G401 (cell line): ENCODE results near the gene DNAH14. TPM values are rescaled to one million over a fixed set of nuclear protein-coding genes. Genes with fewer than 3 reads are reported as not detected.
"Not testable (repeated sequence)": the region's sequence is repeated elsewhere in the genome, so short reads cannot be mapped to it uniquely, and the experiment has no call there.

Source experiments
- DNase-seq: peaks from one replicate; pipeline ENCODE4 v3.0.0-alpha.2; 2015; ENCODE audit warnings: low spot score
- in situ Hi-C: cut with HindIII; loops from 2 replicates; pipeline ENCODE4 v1.10.0; 2016; ENCODE audit warnings: low sequenced_read_pairs, mixed read lengths
- total RNA-seq: library from RNA; depleted of rRNA; stranded (reverse); fragments of >200 nt; shearing (Covaris generic); gene quantifications from 2 replicates; pipeline ENCODE4 v1.2.3, GENCODE V29; 2014

The DNAH14 gene
- total RNA-seq, 1 experiment from 2014 or later: 55.6 TPM

DNA sequence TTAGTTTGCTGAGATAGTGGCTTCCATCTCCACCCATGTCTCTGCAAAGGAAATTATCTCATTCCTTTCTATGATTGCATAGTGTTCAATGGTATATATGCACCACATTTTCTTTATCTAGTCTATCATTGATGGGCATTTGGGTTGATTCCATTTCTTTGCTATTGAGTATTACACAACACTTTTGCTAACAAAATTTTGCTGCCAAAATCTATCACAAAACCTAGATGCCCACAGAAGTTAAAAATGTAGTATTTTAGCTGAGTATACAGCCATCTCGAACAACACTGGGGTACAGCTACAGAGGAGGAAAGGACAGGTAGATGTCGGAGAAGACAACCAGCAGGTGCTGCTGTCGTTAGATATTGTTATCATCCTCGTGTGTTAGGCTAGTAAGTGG, 430.6 kb downstream of the DNAH14 start:
- no peak for DNase-seq
- in situ Hi-C loops: no loop called here

DNA sequence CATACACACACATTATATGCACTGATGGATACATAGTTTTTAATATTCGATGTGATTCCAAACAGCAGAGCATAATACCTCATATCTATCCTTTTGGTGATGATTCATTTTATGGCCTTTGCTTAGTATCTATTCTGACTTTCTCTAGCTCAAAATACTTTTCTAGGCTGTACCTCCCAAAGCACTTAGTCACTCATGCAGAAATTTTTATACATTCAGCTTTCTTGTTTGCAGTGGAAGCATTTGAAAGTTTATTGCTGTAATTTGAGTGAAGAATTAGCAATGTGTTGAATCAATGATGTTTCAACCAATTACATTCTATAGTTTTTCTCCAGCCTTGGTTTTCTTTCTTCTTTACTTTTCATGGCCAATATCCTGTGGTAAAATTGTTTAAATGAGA, 431.7 kb downstream of the DNAH14 start:
- no peak for DNase-seq
- in situ Hi-C loops: no loop called here

DNA sequence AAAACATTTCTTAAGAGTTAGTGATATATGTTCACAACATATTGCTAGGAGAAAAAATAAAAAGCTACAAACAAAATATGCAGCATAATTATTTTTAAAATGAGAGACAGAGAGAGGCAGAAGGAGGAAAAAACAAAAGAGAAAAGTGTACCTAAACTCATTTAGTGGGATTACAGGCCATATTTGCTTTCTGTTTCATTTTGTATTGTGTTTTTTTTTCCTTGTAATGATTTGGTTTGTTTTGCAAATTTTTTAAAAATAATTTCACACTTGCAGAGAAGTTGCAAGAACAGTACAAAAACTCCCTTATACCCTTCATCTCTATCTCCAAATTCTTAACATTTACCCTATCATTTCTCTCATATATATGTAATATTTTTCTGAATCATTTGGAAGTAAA, 433.3 kb downstream of the DNAH14 start:
- DNase-seq: no peak
- in situ Hi-C loops: no loop called here

DNA sequence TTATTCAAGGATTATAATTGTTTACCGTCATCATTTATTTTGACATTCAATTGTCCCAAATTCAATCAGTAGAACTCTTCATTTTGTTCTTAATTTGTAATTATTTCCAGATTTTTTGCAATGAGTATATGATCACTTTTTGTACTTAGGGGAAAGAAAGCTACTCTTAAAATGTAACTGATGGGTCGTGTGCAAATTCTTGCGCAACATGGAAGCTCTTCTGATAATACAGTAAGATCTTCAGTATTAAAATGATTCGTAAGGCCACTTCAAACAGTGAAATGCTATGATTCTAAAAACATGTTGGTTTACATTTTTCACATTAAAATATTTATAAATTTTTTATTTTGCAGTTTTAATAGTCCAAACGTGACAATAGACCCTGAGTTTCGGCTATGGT, 435.0 kb downstream of the DNAH14 start:
- DNase-seq: no peak
- in situ Hi-C loops: no loop called here

DNA sequence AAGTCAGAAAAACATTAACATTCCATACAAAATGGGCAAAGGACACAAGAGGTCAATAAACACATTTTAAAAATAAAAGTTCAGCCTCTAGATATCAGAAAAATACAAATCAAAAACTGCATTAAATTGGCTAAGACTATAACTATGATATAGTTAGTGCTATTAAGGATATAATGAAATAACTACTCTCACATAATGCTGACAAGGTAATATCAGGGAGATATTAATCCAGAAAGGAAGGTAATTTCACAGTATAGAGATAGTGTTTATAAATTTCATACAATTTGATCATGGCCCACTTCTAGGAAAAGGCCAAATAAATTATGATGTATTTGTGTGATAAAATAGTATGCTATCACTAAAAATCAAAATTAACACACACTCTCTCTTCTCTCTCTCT, 436.5 kb downstream of the DNAH14 start:
- no peak for DNase-seq
- in situ Hi-C loops: no loop called here

DNA sequence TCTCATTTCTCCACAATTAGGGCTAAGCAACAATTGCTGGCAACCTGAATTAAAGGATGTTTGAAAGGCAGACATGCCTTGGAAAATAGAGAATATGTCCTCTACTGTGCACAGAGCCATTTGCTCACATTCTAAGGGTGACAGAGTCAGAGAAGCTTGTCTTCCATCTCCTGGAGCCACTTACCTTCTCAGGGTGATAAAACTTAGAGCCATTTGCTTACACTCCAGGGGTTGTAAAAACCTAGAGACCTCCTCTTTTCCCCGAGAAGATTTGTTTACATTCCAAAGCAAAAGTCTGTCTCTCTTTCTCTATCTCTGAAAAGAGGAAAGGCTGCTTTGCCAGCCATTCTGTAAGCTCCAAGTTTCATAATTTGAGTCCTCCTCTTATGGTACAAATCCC, 437.1 kb downstream of the DNAH14 start:
- DNase-seq: no peak
- in situ Hi-C loops: no loop called here

DNA sequence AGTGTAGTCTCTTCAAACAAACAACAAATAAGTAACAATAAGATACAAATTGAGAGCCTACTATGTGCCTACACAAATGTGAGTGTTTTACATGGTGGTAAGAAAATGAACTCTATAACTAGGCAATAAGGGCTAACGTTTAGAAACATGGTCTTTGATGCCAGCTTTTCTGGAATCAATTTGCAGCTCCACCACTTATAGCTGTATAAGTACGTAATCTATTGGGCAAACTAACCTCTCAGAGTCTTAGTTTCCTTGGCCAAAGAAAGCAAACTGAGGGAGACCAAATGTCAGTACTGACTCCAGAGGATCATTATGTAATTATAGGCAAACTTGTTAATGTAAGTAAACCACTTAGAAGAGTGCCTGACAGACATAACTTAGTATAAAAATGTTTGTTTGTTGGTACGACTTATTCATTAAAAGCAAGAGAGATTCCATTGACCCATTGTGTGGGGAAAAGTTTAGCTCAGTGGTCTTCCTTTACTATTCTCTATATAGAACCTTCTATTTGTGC, 438.6 kb downstream of the DNAH14 start:
- in situ Hi-C loops: no loop called here

DNA sequence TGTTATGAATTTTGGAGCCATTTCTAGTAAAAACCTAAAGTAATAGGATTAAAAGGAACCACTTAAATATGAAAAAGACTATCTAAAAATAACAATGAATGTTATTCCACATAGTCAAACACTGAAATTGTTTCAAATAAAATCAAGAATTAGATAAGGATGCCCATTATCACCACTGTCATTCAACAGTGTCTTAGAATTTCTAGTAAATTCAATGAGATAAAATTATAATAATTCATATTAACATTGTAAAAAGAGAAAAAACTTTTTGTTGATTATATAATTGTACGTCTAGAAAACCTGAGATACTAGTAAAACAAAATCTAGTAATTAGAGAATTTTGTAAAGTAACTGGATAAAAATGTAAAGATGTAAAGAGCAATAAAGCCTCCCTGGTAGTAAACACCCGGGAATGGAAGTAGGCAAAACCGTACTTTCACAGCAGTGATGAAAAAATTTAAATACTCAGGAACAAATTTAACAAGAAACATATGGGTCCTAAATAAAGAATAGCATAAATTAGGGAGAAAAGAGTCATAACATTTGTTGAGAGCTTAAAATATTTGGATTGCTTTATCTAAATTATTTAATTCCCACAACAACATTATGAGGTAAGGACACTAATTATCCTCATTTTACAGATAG, 442.0 kb downstream of the DNAH14 start:
- no peak for DNase-seq
- in situ Hi-C loops: no loop called here

More for the DNA sequence above, 438.6 kb downstream of the DNAH14 start:
- no peak for DNase-seq

DNA sequence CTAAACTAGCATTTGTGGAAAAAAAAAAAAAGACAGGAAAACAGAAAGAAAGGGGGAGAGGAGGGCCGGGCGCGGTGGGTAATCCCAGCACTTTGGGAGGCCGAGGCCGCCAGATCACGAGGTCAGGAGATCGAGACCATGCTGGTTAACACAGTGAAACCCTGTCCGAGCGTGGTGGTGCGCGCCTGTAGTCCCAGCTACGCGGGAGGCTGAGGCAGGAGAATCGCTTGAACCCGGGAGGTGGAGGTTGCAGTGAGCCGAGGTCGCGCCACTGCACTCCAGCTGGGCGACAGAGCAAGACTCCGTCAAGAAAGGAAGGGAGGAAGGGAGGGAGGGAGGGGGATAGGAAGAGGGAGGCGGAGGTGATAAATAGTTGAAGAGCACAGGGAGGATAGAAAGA, 443.7 kb downstream of the DNAH14 start:
- no peak for DNase-seq
- in situ Hi-C loops: no loop called here

DNA sequence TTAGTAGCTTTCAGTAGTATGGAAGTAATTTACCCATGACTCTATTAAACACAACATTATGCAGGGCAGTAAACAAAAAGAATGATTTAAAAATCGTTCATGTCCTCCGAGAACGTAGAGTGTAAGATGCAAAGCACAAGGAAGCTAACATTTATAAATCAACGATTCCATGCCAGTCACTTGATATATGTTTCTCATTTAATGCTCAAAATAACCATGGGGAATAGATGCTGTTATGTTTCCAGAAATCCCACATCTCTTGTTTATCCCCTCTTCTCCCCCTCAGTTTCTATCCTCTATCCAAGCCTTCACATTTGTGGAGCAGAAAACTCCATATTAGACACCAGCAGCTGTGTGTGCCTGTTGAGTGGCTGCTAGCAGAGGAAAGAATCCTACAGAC, 445.5 kb downstream of the DNAH14 start:
- in situ Hi-C loops: no loop called here
- DNase-seq: no peak

DNA sequence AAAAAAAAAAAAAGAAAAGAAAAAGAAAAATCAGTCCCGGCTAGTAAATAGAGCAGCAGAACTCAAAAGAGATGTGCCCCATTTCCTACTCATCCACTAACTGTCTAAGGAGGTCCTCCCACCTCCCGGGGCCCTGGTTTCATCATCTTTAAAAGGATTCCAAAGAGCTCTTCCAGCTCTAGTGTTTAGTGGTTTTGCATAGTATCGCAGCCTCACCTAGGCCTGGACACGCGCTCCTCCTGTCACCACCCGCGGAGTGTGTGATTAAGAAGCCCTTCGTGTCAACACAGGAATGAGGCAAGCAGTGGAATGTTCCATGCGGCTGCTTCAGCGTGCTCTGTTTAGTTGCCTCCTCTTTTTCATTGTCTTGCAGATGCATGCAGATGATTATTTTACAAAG, 449.4 kb downstream of the DNAH14 start:
- in situ Hi-C loops: no loop called here

DNA sequence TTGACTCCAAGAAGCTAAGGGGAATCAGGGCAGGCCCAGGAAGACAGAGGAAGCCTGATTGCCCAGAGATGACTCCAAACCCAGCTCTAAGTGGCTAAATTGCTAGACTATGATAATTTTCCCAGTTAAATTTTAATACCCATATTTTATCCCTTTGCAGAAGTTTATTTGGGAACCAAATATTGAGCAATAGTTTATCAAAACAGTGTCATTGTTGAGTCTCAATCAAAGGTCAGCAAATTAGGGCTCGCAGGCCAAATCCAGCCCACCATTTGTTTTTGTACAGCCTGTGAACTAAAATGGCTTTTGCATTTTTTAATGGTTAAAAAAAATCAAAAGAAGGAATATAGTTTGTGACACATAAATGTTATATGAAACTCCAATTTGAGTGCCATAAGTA, 451.2 kb downstream of the DNAH14 start:
- in situ Hi-C loops: no loop called here
- no peak for DNase-seq

More for the DNA sequence above, 449.4 kb downstream of the DNAH14 start:
- no peak for DNase-seq

DNA sequence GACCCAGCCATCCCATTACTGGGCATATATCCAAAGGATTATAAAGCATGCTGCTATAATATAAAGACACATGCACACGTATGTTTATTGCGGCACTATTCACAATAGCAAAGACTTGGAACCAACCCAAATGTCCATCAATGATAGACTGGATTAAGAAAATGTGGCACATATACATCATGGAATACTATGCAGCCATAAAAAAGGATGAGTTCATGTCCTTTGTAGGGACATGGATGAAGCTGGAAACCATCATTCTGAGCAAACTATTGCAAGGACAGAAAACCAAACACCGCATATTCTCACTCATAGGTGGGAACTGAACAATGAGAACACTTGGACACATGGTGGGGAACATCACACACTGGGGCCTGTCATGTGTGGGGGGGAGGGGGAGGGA, 457.4 kb downstream of the DNAH14 start:
- DNase-seq, in situ Hi-C loops: not testable (repeated sequence)

DNA sequence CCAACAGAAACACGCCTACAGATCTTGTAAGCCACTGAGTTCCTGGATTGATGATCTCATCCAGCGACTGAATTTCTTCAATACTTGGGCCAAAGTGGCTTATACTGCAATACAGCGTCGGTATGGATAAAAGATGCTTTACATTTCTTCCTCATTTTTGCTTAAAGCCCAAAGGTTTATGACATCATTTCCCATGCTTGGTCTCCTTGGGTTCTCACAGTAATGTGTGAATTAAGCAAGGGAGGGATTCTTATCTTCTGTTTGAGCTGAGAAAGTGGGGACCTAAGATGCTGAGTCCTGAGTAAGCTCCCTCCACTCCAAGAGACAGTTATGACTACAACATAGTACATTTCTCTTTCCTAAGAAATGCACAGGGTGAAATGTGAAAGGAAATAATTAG, 458.9 kb downstream of the DNAH14 start:
- DNase-seq: no peak
- in situ Hi-C loops: no loop called here

DNA sequence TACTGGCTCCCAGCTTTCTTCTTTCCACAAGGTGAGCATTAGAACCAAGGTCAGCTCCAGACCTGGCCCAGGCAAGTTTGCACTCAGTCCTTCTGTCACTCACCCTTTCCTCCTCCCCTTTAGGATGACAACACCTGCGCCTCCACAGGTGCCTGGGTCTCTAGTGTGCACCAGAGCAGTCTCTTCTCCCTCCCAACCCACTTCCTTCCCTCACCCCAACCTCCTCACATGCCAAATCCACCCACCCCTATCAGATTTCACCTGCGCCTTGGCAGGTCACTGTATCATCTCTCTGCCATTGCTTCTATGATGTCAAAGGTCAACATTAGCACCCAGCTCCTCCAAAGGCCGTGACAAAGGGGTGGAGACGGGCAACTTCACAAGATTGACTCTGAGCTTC, 460.4 kb downstream of the DNAH14 start:
- DNase-seq: no peak
- in situ Hi-C loops: no loop called here

DNA sequence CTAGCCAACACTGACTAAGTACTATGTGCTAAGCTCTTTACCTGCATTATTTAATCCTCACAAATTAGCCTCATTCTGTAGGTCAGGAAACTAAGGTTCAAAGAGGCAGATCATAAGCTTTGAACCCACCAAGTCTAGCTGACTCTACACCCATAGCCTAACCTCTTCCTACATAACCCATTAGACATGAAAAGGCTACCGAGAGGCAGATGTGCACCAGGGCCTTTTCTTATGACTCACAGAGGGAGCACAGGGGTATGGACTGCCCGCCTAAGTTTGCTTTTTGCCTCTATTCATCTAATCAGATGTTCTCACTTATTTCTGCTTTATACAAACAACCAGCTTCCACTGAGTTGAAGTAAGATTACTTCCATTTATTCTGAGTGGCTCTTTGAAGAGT, 466.9 kb downstream of the DNAH14 start:
- no peak for DNase-seq
- in situ Hi-C loops: no loop called here

DNA sequence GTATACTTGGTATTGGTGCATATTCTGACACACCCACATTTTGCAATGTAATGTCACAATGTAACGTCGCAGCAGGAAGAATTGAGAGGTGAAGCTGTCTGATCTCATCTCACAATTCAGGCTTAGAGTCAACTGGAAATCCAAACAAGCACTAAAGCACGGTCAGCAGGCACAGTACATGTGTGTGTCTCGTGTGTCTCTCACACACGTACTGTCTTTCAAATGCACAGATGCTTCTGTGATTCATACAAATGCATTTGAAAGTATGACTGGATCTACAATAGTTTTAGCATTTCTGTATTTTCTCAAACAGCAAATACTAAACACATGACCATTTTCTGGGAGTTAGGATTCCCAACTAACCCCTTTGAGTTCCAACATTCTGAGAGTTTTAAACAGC, 471.5 kb downstream of the DNAH14 start:
- no peak for DNase-seq
- in situ Hi-C loops: no loop called here

DNA sequence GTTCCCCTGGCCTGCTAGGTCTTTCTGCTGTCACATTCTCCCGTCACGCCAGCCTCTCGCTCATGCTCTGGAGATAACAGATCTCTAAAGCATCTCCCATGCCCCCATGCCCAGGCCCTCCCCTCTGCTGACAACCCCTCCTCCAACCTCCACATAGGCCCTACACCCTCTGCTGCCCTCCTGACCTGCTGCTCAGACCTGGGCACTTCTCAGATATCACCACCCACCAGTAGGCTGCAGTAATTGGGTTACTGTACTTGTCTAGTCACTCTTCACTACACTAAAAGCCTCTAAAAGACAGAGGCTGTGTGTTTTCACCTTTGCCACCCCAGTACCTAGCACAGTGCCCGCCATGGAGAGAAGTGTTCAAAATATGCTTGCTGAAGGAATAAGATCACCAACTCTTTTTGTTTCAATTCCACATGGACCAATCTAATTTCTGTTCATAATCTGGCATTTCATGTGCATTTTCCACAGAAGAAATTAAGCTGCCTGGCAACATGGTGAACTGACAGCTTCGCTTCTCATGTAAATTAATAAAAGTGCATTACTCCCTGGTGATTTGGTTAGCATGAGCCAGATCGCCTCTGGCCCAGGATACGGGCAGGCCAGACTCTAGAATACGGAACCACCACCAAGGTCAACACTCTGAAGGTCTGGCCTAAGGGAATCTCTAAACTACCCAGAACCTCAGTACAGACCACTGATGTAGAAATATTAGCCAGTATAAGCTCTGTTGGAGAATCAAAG, 477.7 kb downstream of the DNAH14 start:
- in situ Hi-C loops: no loop called here
- no peak for DNase-seq

DNA sequence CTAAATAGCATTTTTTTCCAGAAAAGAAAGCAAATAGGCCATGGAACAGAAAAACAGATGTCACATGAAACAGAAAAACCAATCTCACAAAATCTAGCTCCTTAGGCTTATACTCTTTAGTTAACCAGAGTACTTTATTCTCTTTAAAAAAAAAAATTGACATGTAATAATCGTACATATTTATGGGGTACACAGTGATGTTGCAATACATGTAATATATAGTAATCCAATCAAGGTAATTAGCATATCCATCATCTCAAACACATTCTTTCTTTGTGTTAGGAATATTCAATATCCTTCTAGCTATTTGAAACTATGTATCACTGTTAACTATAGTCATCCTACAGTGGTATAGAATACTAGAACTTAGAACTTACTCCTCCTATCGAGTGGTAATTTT, 478.3 kb downstream of the DNAH14 start:
- no peak for DNase-seq
- in situ Hi-C loops: no loop called here

DNA sequence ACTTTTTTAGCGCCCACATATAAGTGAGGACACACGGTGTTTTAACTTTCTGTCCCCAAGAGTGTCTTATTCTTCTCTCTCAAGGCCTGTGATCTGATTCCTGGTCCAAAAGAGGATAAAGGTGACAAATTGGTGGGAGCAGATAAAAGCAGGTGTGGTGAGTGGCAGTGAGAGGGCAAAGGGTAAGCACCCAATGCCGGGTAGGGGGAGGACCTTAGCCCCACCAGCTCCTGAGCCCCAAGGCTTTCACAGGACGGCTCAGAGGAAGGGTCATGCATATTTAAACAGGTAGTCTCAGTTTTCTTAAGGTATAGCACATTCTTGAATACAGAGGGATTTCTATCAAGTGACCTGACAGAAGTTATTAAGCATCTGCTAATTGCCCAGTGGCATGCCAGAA, 478.8 kb downstream of the DNAH14 start:
- DNase-seq: no peak
- in situ Hi-C loops: no loop called here

DNA sequence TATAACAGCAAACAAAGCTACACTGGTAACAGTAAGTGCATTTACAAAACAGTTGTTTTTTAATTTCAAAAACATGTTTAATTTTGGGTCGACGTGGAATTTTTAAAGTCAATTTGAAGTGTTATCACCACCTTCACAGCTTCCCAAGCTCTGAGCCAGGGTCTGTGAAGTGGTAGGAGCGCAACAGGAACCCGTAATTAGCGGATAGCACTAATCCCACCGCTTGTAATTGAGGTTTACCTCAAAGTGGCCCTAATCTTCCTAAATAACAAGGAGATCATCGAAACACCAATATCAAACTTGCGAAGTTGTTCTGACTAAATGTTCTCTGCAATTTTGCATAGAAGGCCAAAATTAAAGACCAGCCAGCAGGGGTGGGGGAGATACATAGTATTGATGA, 479.6 kb downstream of the DNAH14 start:
- in situ Hi-C loops: no loop called here
- DNase-seq: no peak
